HG03025 (cell line): ENCODE results near the gene TSPYL2.

ENCODE experiments used
- ATAC-seq: cut with Tn5 transposase; IDR thresholded peaks from one replicate; pipeline ENCODE4 v1.9.1; 2021; ENCODE audit warnings: mild to moderate bottlenecking, moderate library complexity; ENCODE audit not compliant: unreplicated experiment, low FRiP score

Gene TSPYL2

DNA sequence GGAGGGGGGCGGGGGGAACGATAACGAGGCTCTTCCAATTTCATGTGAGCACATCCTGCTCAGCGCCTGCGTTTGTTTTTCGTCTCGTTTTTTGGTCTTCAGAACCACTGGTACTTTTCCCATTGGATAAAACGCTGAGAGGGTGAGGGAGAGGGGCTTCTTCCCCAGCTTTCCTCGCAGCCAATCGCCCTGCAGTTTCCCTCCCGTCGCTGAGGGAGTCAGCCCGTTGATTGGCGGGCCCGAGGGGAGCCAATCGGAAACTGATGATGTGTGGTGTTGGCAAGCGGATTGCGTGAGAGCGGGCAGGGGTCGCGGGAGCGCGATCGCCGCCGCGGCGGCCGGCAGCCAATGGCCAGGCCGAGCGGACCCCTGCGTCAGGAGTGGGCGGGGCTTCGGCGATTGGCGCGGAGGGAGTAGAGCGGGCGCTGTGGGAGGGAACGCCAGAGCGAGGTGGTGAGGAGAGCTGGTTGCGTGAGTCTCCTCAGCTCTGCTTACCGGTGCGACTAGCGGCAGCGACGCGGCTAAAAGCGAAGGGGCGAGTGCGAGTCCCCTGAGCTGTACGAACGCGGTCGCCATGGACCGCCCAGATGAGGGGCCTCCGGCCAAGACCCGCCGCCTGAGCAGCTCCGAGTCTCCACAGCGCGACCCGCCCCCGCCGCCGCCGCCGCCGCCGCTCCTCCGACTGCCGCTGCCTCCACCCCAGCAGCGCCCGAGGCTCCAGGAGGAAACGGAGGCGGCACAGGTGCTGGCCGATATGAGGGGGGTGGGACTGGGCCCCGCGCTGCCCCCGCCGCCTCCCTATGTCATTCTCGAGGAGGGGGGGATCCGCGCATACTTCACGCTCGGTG is at the start of gene TSPYL2:
Gene TSPYL2 (plus strand): TSS at position 443 of the 848 bp plus-strand sequence. CDS start 132 bp downstream, at position 575.
- ATAC-seq = peak; percentile 89

DNA sequence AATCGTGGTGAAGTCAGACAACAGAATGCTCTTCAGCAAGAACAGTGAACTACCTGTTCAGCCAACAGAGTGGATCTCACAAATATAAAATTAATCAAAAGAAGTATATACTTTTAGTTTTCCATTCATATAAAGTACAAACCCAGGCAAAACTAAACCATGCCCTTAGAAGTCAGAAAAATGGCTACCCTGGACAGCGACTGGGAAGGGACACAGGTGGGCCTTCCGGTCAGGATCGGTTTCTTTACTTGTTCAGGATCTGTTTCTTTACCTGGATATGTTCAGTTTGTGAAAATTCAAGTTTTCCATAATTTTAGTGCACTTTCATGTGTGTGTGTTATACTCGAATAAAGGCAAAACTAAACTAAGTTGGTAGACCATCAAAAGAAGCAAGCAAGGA is 46.0 kb upstream of the TSPYL2 start:
- no peak for ATAC-seq

DNA sequence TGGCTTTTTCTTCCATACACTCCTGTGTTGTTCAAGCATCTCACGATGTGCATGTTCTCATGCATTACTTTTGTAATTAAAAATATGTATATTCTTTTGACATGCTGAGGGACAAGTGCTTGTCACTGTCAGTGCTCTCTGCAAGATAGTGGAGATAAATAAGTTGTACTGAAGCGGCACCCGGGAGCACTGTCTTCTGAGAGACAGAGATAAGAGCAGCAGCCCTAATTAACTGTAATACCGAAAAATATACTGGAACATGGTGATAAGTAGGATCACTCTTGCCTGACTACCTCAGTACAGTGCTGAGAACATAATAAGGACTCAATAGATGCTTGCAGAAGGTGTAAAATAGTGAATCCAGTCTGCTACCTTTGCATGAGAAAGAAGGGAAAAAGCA is 42.9 kb upstream of the TSPYL2 start:
- ATAC-seq = no peak

DNA sequence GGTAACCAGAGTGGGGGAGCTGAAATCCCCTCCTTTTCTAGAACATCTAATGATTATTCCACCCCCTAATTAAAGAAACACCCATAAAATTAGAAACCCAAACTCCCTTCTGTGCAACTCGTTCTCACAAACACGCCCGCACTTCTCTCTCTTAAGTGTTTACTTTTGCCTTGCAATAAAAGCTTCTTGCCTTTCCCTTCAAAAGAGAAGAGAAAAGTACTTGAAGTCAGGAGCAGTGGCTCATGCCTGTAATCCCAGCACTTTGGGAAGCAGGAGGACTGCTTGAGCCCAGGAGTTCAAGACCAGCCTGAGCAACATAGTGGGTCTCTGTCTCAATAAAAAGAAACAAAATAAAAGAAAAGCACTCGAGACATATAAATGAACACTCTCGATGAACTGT is 37.2 kb upstream of the TSPYL2 start:
- ATAC-seq = no peak

DNA sequence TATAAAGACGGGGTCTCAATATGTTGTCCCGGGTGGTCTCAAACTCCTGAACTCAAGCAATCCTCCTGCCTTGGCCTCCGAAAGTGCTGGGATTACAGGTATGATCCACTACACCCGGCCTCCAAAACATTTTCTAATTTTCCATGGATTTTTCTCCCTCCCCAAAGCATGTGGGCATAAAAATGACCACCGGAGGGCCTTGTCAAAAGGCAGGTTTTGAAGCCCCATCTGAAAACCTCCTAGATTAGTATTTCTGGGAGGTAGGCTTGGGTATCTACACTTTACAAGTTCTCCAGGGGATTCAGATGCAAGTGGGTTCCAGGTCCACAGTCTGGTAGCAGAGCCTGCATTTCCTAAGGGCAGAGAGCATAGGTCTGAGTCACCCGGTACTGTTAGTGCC is 34.9 kb upstream of the TSPYL2 start:
- ATAC-seq = no peak

DNA sequence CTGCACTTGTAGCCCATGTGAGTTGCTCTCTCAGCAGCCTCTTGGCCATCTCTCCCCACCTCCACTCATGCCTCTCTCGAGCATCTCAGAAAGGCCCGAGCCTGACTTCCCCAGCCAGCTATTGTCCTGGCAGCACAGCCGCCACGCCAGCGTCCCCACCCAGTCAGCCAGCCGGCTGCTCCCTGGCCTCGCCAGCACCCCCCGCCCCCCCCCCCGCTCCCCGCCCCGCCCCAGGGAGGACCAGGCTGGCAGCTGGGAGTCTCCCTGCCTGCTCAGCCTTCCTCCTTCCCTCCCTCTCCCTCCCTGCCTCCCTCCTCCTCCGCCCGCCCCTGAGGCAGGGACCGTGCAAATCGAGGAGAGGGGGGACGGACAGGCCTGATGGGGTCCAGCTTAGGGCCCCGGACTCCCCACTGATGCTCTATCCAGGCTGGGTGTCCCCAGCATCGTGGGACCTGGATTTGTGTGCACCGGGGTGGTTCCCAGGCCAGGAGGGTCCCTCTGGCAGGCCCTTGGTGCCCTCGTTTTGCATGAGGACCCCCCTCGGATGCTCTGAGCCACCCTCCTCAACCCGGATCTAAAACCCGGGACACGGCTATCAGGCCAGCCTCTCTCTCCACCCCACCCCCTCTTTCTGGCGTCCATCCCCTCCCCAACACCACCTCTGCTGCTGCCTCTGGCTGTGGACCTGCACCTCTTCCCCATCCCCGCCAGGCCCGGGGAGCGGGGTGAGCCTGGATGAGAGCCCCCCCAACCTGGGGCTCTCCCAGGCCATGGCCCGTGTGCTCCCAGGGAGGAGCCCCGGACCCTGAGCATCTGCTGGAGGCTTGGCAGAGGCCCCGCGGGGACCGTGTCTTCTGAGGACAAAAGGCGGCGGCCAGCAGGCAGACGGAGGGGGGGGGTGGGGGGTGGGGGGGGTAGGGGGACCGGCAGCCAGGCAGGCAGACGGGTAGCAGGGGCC is 33.7 kb upstream of the TSPYL2 start, which contains the start of gene GPR173:
Gene GPR173 (plus strand): TSS at position 621 of the 958 bp plus-strand sequence. CDS start 27,833 bp downstream, outside the sequence.
- no peak for ATAC-seq

DNA sequence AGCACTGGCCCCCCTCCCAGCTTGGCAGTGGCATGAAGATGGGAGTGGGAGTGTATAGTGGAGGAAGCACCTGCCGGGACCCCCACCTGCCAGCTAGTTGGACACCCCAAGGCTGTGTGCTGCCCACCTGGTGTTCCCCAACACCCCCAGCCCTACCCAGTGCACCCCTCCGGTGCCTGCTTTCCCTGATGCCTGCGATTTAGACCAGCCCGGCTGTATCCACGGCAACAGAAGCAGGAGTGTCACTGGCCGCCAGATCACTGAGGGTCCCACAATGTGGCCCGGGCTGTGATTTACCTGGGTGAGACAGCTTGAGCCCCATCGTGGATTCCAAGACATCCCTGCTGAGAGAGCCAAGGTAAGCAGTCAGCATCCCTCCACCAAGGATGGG is 33.0 kb upstream of the TSPYL2 start:
- no peak for ATAC-seq

DNA sequence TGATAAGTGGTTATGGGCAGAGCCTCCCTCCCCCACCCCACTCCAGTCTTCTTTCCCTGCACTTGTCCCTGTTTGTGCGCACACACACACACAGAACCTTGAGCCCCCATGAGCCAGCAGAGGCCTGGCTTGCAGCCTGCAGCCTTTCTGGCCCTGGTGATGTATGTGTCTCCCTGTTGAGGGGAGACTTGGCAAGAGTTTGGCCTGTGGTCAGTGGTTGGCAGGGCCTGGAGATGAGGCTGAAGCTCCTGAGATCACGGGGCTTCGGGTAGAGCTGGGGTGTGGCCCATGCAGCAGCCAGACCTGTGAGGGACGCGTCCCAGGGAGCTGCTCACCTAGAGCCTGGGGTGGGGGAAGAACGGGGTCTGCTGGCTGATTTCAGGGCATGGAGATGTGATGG is 31.3 kb upstream of the TSPYL2 start:
- ATAC-seq = no peak

DNA sequence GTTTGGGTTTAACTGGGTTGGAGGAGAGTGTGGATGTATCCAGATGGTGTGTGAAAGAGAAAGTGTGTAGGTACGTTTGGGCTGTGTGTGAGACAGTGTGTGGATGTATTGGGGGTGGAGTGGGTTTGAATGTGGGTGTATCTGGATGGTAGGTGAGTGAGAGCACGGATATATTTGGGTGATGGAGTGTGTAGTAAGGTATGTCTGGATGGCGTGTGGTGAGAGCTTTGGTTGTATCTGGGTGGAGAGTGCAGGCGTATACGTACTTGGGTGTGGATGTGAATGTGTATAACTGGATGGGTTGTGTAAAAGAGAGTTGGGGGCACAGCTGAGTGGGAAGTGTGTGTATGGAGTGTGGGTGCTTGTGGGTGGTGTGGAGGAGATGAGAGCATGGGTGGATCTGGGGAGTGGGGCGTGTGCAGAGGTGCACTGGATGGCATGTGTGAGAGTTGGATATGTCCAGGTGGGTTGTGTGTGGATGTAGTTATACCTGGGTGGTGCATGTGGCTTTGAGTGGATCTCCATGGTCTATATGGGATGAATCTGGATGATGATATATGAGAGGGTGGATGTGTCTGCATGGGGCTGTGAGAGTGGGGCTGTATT is 26.8 kb upstream of the TSPYL2 start:
- ATAC-seq = no peak

DNA sequence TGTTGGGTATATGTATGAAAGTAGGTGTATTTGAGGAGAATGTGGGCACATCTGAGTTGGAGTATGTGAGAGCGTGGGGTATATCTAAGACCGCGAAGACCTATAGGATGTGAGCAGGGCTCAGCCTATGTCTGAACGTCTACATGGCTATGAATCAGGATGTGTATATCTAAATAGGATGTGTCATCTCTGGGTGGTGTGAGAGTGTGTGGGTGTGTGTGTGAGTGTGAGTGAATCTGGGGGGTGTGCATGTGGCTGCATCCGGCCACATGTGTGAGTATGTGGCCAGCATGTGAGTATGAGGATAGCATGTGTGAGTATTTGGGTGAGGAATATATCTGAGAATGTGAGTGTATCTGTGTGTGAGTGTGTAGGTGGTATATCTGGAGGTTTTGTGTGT is 25.9 kb upstream of the TSPYL2 start:
- ATAC-seq = no peak

DNA sequence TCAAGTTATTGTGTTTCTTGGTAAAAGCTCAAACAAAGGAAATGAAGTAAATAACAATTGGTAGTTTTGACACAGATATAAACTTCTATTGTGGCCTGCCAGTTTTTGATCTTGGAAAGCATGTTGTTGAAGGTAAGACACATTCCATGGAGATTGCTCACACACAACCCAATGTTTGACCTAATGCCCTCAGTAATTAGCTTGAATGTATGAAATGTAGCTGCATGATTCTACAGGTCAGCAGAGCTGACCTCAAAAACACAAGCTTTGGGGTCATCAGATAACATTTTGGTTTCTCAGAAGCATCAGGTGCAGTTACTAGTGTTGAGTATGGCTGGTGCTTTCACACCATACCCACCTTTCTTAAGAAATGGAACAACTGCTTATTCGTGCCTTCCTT is 17.1 kb upstream of the TSPYL2 start:
- ATAC-seq = no peak

DNA sequence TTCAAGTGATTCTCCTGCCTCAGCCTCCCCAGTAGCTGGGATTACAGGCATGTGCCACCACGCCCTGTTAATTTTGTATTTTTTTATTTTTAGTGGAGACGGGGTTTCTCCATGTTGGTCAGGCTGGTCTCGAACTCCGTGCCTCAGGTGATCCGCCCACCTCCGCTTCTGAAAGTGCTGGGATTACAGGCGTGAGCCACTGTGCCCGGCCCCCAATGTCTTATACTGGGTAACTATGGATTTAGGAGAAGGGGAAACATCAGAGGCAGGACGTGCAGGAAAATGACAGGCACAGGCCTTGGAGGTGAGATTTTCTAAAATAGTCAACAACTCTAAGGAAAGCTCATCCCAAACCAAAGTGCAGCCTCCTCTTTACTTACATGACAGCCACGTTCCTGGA is 11.1 kb upstream of the TSPYL2 start:
- no peak for ATAC-seq

DNA sequence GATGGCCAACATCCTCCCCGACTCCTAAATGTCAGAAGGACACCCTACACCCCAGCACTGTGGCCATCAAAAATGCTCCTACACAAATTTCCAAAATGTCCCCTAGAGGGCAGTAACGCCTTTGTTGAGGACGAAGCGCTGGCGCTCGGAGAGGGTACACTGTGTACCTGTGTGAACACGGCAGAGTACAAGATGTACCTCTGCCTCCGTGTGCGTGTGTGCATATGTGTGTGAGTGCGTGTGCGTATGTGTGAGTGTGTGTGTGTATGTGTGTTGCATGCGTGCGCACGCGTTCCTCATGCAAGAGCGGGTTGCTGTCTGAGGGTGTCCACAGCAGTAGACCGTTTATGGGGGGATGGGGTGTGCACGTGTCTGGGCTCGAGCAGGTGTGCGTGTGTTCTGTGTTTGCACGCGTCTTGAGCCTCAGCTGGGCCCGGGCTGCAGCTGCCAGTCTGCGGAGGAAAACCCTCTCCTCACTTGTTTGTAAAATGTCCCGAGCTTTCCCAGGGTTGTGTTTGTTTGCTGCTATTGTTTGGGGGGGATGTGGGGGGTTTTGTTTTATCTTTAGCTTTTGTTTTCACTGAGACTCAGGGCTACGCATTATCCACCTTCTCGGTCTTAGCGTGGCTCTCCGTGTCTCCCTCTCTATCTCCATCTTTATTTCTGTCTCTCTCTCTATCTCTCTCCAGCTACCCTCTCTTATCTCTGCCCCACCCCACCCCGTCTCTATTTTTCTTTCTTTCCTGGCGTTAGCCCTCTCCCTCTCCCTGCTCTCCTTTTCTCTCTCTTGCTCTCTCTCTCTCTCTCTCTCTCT is 10.4 kb upstream of the TSPYL2 start:
- ATAC-seq = peak; percentile 72

DNA sequence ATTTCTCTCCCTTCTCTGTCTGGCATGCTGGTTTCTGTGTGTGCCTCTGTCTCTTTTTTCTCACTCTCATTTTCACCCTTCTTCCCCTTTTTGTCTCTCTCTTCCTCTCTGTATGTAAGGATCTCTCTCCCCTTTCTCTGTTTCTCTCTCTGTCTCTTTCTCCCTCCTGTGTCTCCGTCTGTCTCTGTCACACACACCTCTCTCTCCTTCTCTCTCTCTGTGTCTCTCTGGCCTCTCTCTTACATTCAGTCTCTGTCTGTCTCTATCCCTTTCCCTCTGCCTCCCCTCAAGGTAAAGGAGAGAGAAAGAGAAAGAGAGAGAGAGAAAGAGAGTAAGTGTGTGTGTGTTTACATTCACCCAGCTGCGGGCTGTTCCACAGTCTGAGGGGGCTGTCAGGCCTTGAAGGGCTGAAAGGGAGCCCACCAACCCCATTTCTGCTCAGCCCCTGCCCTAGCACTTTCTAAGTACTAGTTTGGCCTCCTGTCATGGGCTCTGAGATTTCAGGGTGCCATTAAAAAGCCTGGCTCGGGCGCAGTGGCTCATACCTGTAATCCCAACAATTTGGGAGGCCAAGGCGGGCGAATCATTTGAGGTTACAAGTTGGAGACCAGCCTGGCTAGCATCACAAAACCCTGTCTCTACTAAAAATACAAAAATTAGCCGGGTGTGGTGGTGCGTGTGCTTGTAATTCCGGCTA is 9.6 kb upstream of the TSPYL2 start:
- no peak for ATAC-seq

DNA sequence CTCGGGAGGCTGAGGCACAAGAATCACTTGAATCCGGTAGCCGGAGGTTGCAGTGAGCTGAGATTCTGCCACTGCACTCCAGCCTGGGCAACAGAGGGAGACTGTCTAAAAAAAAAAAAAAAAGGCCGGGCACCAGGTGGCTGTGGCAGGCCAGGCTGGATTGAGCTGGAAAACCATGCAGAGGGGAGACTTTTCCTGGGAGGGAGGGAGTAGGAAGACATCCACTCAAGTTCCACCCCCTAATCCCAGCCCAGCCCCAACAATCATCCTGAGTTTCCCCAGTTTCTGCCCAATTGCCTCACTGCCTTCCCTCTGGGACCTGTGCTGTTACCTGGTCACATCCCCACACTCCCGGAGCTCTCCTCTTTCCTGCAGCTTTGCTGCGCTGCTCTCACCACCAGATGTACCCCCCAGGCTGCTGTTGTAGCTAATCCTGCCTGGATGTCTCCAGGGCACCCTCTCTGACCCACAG is 9.0 kb upstream of the TSPYL2 start:
- ATAC-seq = no peak

DNA sequence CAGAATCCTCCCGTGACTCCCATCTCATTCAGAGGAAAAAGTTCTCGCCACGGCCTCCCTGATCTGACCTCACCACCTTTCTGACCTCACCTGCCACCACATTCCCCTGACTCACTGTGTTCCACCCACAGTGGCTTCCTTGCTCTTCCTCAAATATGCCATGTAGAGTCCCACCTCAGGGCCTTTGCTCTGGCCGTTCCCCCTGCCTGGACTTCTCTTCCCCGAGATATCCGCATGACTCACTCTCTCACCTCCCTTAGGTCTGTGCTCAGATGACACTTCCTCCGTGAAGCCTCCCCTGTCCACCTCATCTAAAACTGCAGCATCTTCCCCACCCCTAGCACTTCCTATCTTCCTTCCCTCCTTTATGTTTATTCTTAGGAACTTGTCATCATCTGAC is 7.2 kb upstream of the TSPYL2 start:
- no peak for ATAC-seq

DNA sequence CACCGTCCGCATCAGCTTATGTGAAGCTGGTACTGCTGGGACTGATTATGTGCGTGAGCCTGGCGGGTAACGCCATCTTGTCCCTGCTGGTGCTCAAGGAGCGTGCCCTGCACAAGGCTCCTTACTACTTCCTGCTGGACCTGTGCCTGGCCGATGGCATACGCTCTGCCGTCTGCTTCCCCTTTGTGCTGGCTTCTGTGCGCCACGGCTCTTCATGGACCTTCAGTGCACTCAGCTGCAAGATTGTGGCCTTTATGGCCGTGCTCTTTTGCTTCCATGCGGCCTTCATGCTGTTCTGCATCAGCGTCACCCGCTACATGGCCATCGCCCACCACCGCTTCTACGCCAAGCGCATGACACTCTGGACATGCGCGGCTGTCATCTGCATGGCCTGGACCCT is 5.5 kb upstream of the TSPYL2 start:
- no peak for ATAC-seq

DNA sequence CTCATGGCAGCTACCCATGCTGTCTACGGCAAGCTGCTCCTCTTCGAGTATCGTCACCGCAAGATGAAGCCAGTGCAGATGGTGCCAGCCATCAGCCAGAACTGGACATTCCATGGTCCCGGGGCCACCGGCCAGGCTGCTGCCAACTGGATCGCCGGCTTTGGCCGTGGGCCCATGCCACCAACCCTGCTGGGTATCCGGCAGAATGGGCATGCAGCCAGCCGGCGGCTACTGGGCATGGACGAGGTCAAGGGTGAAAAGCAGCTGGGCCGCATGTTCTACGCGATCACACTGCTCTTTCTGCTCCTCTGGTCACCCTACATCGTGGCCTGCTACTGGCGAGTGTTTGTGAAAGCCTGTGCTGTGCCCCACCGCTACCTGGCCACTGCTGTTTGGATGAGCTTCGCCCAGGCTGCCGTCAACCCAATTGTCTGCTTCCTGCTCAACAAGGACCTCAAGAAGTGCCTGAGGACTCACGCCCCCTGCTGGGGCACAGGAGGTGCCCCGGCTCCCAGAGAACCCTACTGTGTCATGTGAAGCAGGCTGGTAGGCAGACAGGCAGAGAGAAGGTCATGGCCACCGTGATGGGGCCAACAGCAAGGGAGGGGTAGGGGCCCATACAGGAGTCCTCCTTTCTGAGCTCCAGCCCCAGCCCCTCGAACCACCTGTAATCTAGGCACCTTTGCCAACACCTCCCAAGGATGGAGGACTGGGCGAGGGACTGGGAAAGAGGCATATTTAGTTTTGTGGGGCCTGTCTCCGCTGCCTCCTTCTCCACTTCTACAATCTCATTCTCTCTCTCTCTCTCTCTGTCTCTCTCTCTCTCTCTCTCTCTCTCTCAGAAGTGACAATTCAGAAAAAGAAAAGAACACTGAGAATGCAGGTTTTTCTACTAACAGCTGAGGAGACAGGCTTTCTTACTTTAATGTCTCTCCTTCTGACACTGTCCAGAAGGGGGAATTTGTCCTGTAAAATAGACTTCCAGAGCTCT is 4.7 kb upstream of the TSPYL2 start:
- no peak for ATAC-seq
